ENCODE data around the gene ACTRT3. TPM values are rescaled to one million over a fixed set of nuclear protein-coding genes. Genes with fewer than 3 reads are reported as not detected.

Gene ACTRT3
- total and polyA plus RNA-seq, 2 of the 13 experiments (the other 11 are each of a cell fraction or from before 2014, with no cell fraction given): 0.42 to 0.97 TPM

DNA sequence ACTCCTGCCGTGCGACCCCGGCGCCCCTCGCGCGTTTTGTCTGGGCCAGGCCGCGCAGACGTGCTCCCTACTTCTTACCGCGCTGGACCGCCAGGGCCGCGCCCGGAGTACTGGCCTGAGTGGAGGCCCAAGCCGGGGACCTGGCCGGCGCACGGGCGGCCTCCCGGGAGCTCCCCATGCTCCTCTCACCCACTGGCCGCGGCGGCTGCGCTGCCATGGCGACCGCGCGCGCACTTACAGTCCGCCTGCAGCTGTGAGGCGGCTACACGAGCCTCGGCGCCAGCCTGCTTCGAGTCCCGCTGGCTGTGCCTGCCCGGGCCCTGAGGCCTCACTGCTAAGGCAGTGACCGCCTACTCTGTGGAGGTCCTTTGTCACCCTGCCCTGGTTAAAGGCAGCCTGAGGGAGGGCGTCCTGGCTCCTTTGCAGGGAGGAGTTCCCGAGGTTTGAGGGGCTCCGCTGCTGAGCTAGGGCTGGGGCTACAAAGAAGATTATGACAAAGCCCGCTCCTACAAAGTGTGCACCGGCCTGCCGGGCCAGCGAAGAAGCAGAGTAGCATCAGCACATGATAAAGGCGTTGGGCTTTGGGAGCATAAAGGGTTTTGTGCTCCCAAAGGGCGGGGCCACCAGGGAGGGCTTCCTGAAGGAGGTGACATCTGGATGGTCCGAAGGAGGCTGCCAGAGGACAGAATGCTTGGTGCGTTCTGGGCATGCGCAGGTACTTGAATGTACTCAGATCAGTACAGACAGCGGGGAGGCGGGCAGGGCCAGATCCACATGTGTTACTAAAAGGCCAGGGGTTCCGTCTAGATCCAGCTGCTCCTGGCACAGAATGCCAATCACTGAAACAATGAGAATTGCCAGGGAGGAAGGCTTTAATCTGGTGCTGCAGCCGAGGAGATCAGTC is 43.2 kb upstream of the ACTRT3 start, which contains the start of the genes LRRC34 and LRRIQ4:
Gene LRRC34, minus strand, starts transcription at position 573 of the 904 bp plus-strand sequence. Its CDS starts 356 bp downstream, at position 217.
Gene LRRIQ4, plus strand, starts transcription at position 539 of the 904 bp plus-strand sequence. CDS start 9,052 bp downstream, outside the sequence.
- POLR2A ChIA-PET: no interaction called here
- in situ Hi-C loops (cut with HindIII; ENCODE audit: extremely low pct_ligation_motif_present, low pct_unique_long_range_greater_than_20kb): no loop called here
- TF ChIP-seq ASH2L (IDR thresholded peaks at IDR 0.05; ENCODE audit: insufficient read length, low read depth, low read length): no peak
- TF ChIP-seq ZNF674 (CRISPR knock-in tag; IDR thresholded peaks at IDR 0.05; ENCODE audit: low read depth): no peak
- peak; percentile 29; the same call in 1 of the 2 replicates for TF ChIP-seq SAP130 (CRISPR knock-in tag; IDR thresholded peaks at IDR 0.05; ENCODE audit: low read depth)
- no peak for TF ChIP-seq ZNF256 (CRISPR knock-in tag; conservative IDR thresholded peaks at IDR 0.05)
- TF ChIP-seq SIX4 (CRISPR knock-in tag; IDR thresholded peaks at IDR 0.05): no peak
- TF ChIP-seq, protein P1, sequence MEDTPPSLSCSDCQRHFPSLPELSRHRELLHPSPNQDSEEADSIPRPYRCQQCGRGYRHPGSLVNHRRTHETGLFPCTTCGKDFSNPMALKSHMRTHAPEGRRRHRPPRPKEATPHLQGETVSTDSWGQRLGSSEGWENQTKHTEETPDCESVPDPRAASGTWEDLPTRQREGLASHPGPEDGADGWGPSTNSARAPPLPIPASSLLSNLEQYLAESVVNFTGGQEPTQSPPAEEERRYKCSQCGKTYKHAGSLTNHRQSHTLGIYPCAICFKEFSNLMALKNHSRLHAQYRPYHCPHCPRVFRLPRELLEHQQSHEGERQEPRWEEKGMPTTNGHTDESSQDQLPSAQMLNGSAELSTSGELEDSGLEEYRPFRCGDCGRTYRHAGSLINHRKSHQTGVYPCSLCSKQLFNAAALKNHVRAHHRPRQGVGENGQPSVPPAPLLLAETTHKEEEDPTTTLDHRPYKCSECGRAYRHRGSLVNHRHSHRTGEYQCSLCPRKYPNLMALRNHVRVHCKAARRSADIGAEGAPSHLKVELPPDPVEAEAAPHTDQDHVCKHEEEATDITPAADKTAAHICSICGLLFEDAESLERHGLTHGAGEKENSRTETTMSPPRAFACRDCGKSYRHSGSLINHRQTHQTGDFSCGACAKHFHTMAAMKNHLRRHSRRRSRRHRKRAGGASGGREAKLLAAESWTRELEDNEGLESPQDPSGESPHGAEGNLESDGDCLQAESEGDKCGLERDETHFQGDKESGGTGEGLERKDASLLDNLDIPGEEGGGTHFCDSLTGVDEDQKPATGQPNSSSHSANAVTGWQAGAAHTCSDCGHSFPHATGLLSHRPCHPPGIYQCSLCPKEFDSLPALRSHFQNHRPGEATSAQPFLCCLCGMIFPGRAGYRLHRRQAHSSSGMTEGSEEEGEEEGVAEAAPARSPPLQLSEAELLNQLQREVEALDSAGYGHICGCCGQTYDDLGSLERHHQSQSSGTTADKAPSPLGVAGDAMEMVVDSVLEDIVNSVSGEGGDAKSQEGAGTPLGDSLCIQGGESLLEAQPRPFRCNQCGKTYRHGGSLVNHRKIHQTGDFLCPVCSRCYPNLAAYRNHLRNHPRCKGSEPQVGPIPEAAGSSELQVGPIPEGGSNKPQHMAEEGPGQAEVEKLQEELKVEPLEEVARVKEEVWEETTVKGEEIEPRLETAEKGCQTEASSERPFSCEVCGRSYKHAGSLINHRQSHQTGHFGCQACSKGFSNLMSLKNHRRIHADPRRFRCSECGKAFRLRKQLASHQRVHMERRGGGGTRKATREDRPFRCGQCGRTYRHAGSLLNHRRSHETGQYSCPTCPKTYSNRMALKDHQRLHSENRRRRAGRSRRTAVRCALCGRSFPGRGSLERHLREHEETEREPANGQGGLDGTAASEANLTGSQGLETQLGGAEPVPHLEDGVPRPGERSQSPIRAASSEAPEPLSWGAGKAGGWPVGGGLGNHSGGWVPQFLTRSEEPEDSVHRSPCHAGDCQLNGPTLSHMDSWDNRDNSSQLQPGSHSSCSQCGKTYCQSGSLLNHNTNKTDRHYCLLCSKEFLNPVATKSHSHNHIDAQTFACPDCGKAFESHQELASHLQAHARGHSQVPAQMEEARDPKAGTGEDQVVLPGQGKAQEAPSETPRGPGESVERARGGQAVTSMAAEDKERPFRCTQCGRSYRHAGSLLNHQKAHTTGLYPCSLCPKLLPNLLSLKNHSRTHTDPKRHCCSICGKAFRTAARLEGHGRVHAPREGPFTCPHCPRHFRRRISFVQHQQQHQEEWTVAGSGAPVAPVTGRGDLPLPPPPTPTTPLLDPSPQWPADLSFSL (CRISPR knock-in tag; IDR thresholded peaks at IDR 0.05): no peak
- TF ChIP-seq TOE1 (CRISPR knock-in tag; IDR thresholded peaks at IDR 0.05): no peak
- no peak for TF ChIP-seq POGZ (CRISPR knock-in tag; IDR thresholded peaks at IDR 0.05)
- TF ChIP-seq, protein P2, sequence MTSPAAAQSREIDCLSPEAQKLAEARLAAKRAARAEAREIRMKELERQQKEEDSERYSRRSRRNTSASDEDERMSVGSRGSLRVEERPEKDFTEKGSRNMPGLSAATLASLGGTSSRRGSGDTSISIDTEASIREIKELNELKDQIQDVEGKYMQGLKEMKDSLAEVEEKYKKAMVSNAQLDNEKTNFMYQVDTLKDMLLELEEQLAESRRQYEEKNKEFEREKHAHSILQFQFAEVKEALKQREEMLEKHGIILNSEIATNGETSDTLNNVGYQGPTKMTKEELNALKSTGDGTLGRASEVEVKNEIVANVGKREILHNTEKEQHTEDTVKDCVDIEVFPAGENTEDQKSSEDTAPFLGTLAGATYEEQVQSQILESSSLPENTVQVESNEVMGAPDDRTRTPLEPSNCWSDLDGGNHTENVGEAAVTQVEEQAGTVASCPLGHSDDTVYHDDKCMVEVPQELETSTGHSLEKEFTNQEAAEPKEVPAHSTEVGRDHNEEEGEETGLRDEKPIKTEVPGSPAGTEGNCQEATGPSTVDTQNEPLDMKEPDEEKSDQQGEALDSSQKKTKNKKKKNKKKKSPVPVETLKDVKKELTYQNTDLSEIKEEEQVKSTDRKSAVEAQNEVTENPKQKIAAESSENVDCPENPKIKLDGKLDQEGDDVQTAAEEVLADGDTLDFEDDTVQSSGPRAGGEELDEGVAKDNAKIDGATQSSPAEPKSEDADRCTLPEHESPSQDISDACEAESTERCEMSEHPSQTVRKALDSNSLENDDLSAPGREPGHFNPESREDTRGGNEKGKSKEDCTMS (CRISPR knock-in tag; conservative IDR thresholded peaks at IDR 0.05): no peak
- no peak for TF ChIP-seq ZNF335 (CRISPR knock-in tag; IDR thresholded peaks at IDR 0.05)
- TF ChIP-seq BRD4 (CRISPR knock-in tag; IDR thresholded peaks at IDR 0.05): no peak
- TF ChIP-seq, protein P3, sequence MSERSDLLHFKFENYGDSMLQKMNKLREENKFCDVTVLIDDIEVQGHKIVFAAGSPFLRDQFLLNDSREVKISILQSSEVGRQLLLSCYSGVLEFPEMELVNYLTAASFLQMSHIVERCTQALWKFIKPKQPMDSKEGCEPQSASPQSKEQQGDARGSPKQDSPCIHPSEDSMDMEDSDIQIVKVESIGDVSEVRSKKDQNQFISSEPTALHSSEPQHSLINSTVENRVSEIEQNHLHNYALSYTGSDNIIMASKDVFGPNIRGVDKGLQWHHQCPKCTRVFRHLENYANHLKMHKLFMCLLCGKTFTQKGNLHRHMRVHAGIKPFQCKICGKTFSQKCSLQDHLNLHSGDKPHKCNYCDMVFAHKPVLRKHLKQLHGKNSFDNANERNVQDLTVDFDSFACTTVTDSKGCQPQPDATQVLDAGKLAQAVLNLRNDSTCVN (CRISPR knock-in tag; IDR thresholded peaks at IDR 0.05; ENCODE audit: borderline replicate concordance): no peak
- no peak for TF ChIP-seq RBFOX2 (IDR thresholded peaks at IDR 0.05; ENCODE audit: low read depth, low read length)

More for the DNA sequence above, 43.2 kb upstream of the ACTRT3 start, which contains the start of the genes LRRC34 and LRRIQ4:
- Histone ChIP-seq H3K27ac (ENCODE audit: extremely low read length, insufficient read depth, low read length) (no peak within 1 kb of the TSS), H4K20me1 (ENCODE audit: insufficient read depth, low read length) (no peaks in the 10 kb centered on the region), H3K4me3 (replicated peaks in 1 of 3; ENCODE audit: insufficient read depth in 1 of 3, low read depth in 2 of 3, low read length in 3 of 3) (peak within 1 kb of the TSS in 2 of 3 experiments; percentile 16 to 46; a peak in 2 of 6 replicates), H3K36me3 (replicated peaks in 1 of 2; ENCODE audit: control insufficient read depth in 1 of 2, insufficient read depth in 2 of 2, low read length in 2 of 2) (no peaks in the 10 kb centered on the region), H3K9ac (ENCODE audit: insufficient read depth, low read depth, low read length) (no peak within 1 kb of the TSS), H3K79me2 (ENCODE audit: insufficient read depth, low read length) (no peaks in the 10 kb centered on the region), H3K4me2 (ENCODE audit: low read depth, low read length) (peak within 1 kb of the TSS; percentile 62), H2AFZ (ENCODE audit: low read length) (no peak within 1 kb of the TSS), H3K9me3 (ENCODE audit: low read length) (peaks cover 7% of the 10 kb centered on the region), H3K27me3 (ENCODE audit: control insufficient read depth in 1 of 2, insufficient read depth in 2 of 2, low read length in 2 of 2) (peaks cover 0 to 10% of the 10 kb centered on the region in 2 experiments; a peak in 2 of 5 replicates), H3K4me1 (ENCODE audit: insufficient read depth, low read length) (peaks cover 14% of the 10 kb centered on the region)
- intact Hi-C loops (cut with micrococcal nuclease; ENCODE audit: unreplicated experiment): no loop called here
- DNase-seq (ENCODE audit: low spot score) (no peak), FAIRE-seq (no peak), ATAC-seq (peak; percentile 92)
- CTCF ChIA-PET (ENCODE audit: low intra/inter-chr PET ratio, low total read pairs): no interaction called here
- BruUV-seq (replicated peaks): no TSS peak
- WGBS (ENCODE audit: low lambda C conversion rate): 79% methylated on average over 23 of the region's 56 CpGs
